Stimulated activated CD4-positive, alpha-beta T cell treated with anti-CD3 and anti-CD28 coated beads, Interleukin-12 subunit alpha, Interleukin-12 subunit beta, amount 100 ng/mL, for 48 hours (primary cell): ENCODE results near the gene B3GNT9.
A peak's percentile ranks its signal among the peaks of the same experiment; 100 is the strongest.

Source experiments
- DNase-seq, 3 donors: peaks; one replicate each; pipeline ENCODE4 v3.0.0-alpha.2; 2020; ENCODE audit warnings: low read depth in 2 of 3, low spot score in 1 of 3

Gene B3GNT9, protein sequence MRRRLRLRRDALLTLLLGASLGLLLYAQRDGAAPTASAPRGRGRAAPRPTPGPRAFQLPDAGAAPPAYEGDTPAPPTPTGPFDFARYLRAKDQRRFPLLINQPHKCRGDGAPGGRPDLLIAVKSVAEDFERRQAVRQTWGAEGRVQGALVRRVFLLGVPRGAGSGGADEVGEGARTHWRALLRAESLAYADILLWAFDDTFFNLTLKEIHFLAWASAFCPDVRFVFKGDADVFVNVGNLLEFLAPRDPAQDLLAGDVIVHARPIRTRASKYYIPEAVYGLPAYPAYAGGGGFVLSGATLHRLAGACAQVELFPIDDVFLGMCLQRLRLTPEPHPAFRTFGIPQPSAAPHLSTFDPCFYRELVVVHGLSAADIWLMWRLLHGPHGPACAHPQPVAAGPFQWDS

GRCh38 chr16:67150833-67151396, at the start of gene B3GNT9:
Gene B3GNT9 (minus strand): TSS chr16:67150998. CDS start chr16:67150485, 513 bp downstream.
- DNase-seq: no peak

- DNase-seq: no peak
Observed at GRCh38 chr16:67200491-67200890, 49.7 kb upstream of the B3GNT9 start.

DNA sequence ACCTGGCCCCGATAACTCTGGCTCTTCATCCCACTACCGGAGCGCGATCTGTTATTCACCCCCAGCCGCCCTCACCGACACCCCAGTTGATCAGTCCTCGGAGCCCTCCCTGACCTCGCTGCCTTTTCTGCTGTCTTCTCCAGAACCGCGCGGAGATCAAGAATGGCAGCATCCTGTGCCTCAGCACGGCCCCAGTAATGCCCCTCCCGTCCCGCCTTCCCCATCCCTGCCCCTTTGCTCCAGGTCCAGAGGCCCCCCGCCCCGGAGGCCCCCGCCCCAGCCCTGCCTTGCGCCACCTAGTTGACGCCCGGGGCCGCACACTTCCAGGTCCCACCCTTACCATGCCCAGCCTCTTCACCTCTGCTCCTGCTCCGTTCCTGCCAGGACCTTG, 49.0 kb upstream of the B3GNT9 start:
- no peak for DNase-seq

DNA sequence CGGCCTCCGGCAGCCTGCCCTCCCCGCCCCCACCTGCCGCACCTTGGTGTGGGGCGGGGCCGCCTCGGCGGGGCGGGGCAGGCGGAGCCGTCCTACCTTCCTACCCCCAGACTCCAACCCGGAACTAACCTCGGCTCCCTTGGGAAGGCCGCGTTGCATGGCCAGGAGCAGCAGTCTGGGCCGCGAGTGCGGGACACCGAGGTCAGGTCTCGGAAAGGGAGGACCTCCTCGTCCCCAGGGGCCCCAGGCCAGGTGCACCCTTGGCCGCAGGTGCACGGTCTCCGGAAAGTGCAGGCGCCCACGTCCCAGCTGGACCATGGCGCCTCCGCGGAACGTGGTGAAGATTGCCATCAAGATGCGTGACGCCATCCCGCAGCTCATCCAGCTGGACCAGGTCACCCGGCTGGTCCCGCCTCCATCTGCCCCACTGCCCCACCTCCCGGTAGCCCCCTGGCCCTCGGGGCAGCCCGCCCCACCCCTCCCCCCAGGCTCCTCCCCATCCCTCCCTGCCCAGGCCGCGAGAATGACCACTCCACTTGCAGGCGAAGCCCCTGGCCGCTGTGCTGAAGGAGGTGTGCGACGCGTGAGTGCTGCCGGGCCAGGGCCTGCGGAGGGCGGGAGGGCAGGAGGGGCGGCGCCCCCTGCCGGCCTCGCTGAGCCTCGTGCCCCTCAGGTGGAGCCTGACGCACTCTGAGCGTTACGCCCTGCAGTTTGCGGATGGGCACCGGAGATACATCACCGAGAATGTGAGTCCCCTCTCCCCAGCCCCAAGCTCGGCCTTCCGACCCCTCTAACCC, 48.4 kb upstream of the B3GNT9 start, which contains the start of gene ELMO3:
Gene ELMO3, plus strand, starts transcription at position 121 of the 797 bp plus-strand sequence. Its CDS starts 196 bp downstream, at position 317.
- no peak for DNase-seq

DNA sequence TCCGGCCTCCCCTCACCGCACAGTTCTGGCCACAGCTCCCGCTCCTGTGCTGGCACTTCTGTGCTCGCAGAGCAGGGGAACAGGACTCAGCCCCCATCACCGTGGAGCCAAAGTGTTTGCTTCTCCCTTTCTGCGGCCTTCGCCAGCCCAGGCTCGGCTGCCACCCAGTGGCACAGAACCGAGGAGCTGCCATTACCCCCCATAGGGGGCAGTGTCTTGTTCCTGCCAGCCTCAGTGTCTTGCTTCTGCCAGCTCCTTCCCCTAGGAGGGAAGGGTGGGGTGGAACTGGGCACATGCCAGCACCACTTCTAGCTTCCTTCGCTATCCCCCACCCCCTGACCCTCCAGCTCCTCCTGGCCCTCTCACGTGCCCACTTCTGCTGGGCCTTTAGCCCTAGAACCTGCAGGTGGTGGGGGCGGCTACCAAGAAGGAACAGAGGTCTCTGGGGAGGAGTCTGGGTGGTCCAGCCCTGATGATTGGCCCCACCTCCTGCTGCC, 47.5 kb upstream of the B3GNT9 start:
- no peak for DNase-seq

DNA sequence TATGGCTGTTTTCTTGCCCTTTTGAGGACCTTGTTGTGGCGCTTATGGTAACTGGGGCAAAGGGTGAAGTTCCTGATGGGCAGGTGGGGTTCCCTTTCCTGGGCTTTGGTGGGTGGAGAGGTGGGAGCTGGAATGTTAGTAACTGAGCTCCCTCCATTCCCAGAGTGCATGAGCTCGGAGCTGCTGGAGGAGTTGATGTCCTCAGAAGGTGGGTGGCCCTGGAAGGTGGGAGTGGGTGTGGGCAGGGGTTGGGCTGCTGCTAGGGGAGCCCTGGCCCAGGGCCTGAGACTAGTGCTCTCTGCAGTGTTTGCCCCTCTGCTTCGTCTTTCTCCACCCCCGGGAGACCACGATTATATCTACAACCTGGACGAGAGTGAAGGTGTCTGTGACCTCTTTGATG, 46.9 kb upstream of the B3GNT9 start:
- no peak for DNase-seq

DNA sequence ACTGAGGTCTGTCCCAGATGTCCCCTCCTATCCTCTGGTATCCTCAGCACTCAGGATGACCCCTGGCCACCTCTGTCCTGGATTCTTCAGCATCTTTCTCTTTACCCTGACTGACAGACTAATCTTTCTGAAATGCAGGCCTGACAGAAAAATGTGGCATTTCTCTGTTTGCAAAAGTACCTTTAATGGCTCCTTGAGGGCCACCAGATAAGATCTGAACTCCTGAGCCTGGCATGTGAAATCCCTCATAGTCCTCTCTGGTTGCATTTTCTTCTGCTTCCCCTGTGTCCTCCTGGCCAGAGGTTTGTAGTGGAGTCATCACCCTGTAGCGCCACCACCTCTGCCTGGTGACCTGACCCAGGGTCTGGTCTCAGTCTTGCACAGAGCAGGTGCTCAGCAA, 46.1 kb upstream of the B3GNT9 start:
- DNase-seq: no peak

GRCh38 chr16:67195676-67196075, 44.9 kb upstream of the B3GNT9 start:
- no peak for DNase-seq

- no peak for DNase-seq
Observed at GRCh38 chr16:67194260-67194659, 43.5 kb upstream of the B3GNT9 start.

DNA sequence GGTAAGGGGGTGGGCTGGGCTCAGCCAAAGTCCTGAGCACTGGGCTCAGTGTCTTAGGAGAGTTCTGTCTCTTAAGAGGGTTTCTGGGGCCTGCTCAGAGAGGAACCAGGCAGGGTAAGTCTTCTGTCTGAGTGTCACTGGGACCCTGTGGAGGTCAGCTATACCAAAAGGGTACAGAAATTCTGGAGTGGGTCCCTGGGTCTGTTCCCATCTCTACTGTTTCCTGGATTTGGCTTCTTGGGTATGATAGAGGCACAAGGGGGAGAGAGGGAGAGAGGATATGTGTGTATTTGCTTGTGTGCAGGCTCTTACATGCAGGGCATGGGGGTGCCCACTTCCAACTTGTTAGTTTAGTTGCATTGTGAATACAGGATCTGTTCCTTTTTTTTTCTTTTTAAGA, 42.7 kb upstream of the B3GNT9 start:
- DNase-seq: no peak

GRCh38 chr16:67192781-67193361, 42.1 kb upstream of the B3GNT9 start:
- DNase-seq: no peak

DNA sequence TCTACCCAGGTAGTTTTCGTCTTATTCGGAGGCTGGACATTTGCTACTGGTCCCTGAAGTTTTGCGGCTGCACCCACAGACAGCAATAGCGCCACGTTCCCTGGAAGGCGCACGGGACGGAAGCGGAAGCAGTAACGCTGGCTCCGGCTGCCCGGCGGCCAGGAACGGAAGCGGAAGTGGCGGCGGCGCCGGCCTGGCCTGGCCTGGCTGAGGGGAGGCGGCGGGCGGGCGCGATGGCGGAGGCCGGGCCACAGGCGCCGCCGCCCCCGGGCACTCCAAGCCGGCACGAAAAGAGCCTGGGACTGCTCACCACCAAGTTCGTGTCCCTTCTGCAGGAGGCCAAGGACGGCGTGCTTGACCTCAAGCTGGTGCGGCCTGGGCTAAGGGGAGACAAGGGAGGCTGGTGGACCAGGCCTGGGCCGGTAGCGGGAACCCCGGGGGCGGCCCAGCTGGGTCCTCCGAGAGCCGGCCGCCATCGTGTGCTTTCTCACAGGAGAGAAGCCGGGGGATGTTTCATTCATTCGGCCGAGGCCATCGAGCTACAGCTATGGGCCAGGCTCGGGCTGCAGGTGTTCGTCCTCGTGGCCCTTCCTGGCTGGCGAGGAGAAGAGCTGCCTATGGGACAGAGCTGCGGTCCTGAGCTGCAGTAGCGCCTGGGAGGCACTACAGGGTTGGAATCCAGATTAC, 41.3 kb upstream of the B3GNT9 start, which contains the start of gene E2F4:
Gene E2F4, plus strand, starts transcription at position 161 of the 687 bp plus-strand sequence. Its CDS starts 73 bp downstream, at position 234.
- DNase-seq: peak; percentile 85 to 87 (median 86)

DNA sequence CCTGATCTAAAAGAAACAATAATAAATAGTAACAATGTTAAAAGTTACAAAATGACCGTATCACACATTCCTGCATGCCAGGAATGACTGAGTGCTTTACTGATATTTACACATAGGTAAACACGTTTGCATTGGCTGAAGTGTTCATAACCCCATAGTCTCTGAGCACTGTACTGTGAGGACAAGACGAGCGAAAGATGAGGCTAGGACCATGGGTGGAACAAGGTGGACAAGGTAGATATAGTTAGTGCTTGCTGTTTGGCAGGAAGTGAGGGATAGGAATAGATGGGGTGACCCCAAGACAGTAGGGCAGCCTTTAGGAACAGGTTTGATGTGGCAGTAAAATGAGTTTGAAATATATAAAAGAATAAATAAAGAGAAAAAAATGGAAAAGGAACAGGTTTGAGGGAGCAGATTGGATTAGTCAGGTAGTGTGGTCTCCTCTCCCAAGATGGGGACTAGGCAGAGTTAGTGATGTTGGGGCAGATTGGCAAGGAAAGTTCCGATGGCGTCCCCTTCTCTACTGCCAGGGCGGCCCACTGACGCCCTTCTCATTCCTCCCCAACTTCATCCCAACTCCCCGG, 40.7 kb upstream of the B3GNT9 start:
- DNase-seq: no peak

GRCh38 chr16:67190448-67191399, 39.9 kb upstream of the B3GNT9 start:
- DNase-seq: no peak

DNA sequence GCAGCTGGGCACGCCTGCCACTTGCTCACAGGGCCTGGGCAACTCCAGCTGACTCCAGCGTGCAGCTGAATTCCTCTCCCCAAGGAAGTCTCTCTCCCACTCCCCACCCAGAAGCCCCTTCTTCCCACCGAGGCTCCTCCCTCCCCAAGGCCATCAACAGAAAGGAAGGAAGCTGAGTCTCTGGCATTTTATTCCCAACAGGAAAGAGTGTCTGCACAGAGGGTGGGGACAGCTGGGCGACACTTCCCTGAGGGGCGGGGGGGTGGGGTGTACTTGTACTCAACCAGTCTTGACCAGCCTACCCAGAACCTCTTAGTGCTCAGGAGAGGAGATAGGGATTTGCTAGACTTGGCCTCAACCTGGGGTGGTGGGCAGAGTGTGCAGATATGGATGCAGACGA, 39.2 kb upstream of the B3GNT9 start, which contains the start of gene EXOC3L1:
Gene EXOC3L1, minus strand, starts transcription at position 96 of the 400 bp plus-strand sequence. CDS start 460 bp downstream, outside the sequence.
- DNase-seq: no peak

DNA sequence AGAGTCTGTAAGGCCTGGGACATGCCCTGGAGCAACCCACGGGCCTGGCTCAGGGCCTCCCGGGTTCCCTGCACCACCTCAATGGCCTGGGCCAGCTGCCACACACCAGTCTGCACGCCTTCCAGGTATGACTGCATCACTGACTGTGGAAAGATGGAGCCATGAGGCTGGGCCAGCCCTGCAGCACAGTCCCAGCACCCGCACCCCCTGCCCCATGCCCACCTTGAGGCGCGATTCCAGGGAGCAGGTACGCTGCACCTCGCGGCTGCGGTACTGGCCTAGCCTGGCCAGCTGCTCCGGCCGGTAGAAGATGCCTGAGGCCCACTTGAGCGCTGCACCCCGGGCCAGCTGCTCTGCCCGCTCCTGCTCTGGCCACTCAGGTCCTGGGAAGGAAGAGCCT, 38.0 kb upstream of the B3GNT9 start:
- no peak for DNase-seq

- DNase-seq: no peak
Observed at GRCh38 chr16:67188323-67188722, 37.5 kb upstream of the B3GNT9 start.

- no peak for DNase-seq
Observed at GRCh38 chr16:67187175-67187890, 36.5 kb upstream of the B3GNT9 start.
